ENCODE data around the gene CCDC51. TPM values are rescaled to one million over a fixed set of nuclear protein-coding genes. Genes with fewer than 3 reads are reported as not detected.

CCDC51 gene
- total and polyA plus RNA-seq, 2 of the 13 experiments (the other 11 are each of a cell fraction or from before 2014, with no cell fraction given) = 18.1 to 29.4 TPM

GRCh38 chr3:48429960-48430707, 9.8 kb downstream of the CCDC51 start, which contains the start of gene PLXNB1 (continued):
- TF ChIP-seq ZSCAN5A (CRISPR knock-in tag; IDR thresholded peaks at IDR 0.05; ENCODE audit: borderline replicate concordance) (peak; percentile 39; the same call in 1 of the 2 replicates), FOXK1 (CRISPR knock-in tag; IDR thresholded peaks at IDR 0.05; ENCODE audit: borderline replicate concordance, low read depth) (peak; percentile 81; the same call in 1 of the 2 replicates), PPARG (CRISPR knock-in tag; conservative IDR thresholded peaks at IDR 0.05) (no peak), NR2F6 (IDR thresholded peaks at IDR 0.05) (peak; percentile 94), NR2F6 (CRISPR knock-in tag; IDR thresholded peaks at IDR 0.05) (peak; percentile 89), NCOA2 (CRISPR knock-in tag; IDR thresholded peaks at IDR 0.05) (peak; percentile 93), ZNF335 (CRISPR knock-in tag; IDR thresholded peaks at IDR 0.05) (peak; percentile 80), CHD2 (IDR thresholded peaks at IDR 0.05; ENCODE audit: low read depth, low read length) (no peak; the same call in 1 of the 2 replicates), KDM6A (CRISPR knock-in tag; IDR thresholded peaks at IDR 0.05; ENCODE audit: low read depth) (peak; percentile 95), ZNF383 (CRISPR knock-in tag; IDR thresholded peaks at IDR 0.05; ENCODE audit: borderline replicate concordance) (peak; percentile 77; the same call in 1 of the 2 replicates), RARA (CRISPR knock-in tag; IDR thresholded peaks at IDR 0.05) (peak; percentile 85), FOSL1 (CRISPR knock-in tag; IDR thresholded peaks at IDR 0.05; ENCODE audit: borderline replicate concordance) (no peak), CSRNP1 (CRISPR knock-in tag; IDR thresholded peaks at IDR 0.05) (peak; percentile 68; the same call in 1 of the 2 replicates), ZBTB21 (CRISPR knock-in tag; IDR thresholded peaks at IDR 0.05) (no peak), TFDP1 (CRISPR knock-in tag; IDR thresholded peaks at IDR 0.05; ENCODE audit: borderline replicate concordance) (peak; percentile 59; the same call in 1 of the 2 replicates), MAFF (IDR thresholded peaks at IDR 0.05; ENCODE audit: low read depth, low read length) (no peak), CHCHD3 (CRISPR knock-in tag; IDR thresholded peaks at IDR 0.05) (no peak), BRD4 (CRISPR knock-in tag; IDR thresholded peaks at IDR 0.05) (peak; percentile 83), TOE1 (CRISPR knock-in tag; IDR thresholded peaks at IDR 0.05) (peak; percentile 81; the same call in 1 of the 2 replicates), ZNF674 (CRISPR knock-in tag; IDR thresholded peaks at IDR 0.05; ENCODE audit: low read depth) (peak; percentile 26), ZNF7 (CRISPR knock-in tag; IDR thresholded peaks at IDR 0.05) (no peak), KDM5A (IDR thresholded peaks at IDR 0.05; ENCODE audit: borderline replicate concordance, low read length) (peak; percentile 61; the same call in 1 of the 2 replicates), ZNF775 (CRISPR knock-in tag; IDR thresholded peaks at IDR 0.05; ENCODE audit: borderline replicate concordance) (no peak), BATF2 (CRISPR knock-in tag; IDR thresholded peaks at IDR 0.05) (peak; percentile 87; the same call in 1 of the 2 replicates), GATAD1 (CRISPR knock-in tag; IDR thresholded peaks at IDR 0.05) (peak; percentile 75)
- TF ChIP-seq, protein P1, sequence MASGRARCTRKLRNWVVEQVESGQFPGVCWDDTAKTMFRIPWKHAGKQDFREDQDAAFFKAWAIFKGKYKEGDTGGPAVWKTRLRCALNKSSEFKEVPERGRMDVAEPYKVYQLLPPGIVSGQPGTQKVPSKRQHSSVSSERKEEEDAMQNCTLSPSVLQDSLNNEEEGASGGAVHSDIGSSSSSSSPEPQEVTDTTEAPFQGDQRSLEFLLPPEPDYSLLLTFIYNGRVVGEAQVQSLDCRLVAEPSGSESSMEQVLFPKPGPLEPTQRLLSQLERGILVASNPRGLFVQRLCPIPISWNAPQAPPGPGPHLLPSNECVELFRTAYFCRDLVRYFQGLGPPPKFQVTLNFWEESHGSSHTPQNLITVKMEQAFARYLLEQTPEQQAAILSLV (CRISPR knock-in tag; IDR thresholded peaks at IDR 0.05; ENCODE audit: borderline replicate concordance) = peak; percentile 67; the same call in 1 of the 2 replicates

All from HepG2 (cell line).